ENCODE measurements around the gene KDELR3.

KDELR3 gene

DNA sequence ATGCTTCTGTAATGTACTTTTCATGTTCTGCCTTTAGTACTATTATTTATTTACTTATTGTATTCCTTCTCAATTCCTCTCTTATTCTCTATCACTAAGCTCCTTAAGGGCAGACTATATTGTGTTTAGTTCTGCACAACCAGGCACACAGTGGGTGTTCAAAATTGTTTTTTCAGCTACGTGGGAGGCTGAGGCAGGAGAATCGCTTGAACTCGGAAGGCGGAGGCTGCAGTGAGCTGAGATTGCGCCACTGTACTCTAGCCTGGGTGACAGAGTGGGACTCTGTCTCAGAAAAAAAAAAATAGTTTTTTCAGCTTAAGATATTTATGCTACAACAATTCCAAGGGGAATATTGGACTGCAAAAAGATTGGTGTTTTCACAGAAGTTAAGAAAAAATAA, 55.6 kb downstream of the KDELR3 start:
- DNase-seq, result no peak

DNA sequence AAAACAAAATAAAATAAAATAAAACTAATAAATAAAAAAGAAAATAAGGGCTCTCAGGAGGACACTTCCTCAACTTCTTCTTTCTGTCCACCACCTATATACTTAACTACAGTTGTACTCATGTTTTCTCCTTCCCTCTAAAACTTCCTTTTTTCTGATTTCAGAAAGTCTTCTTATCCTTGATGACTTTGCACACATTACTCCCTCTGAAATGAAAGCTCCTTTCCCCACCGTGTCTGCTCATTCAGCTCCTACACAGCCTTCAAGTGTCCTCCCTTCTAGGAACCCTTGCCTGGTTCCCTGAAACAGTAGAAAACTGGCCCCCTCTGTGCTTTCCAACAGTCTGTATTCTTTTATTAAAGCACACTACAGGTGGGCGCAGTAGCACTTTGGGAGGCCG, 56.5 kb downstream of the KDELR3 start:
- no peak for DNase-seq

DNA sequence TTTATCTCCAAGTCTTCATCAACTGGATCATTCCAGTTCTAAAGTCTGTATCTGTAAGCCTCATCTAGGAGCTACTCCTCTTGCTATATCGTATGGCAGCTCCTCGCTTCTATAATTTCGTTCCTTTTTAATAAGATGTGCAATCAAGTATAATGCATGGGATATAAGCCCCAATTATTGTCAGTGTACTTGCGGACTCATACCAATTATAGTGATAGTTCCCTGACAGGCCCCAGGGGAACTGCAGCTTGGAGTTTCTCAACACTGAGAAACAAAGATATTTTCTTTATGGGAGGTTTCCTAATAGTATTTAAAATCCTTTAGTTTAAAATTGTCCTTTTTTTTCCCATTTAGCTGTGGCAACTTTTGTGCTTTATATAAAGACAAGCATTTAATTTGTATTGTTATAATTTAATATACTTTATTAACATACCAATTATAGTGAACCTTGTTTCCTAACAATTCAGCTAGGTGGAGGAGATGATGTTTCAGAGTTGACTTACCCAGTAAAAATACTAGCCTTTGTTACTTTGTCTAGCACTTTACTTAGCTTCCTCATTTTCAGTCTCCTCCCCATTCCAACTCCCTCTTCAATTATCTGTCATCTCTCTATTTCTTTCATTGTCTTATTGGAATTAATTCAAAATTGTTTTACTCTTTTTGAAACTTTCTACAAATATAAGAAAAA, 63.5 kb downstream of the KDELR3 start:
- no peak for DNase-seq

Measured in NCI-H1930 (cell line).